GM12801 (cell line): ENCODE results near the gene COQ7.

Experiments
- TF ChIP-seq, protein P1 (sequence below): IDR thresholded peaks from one replicate; pipeline ENCODE4 v1.5.1; 2011; ENCODE audit warnings: control low read depth; ENCODE audit not compliant: insufficient read length; ENCODE audit errors: extremely low read depth

COQ7 gene

DNA sequence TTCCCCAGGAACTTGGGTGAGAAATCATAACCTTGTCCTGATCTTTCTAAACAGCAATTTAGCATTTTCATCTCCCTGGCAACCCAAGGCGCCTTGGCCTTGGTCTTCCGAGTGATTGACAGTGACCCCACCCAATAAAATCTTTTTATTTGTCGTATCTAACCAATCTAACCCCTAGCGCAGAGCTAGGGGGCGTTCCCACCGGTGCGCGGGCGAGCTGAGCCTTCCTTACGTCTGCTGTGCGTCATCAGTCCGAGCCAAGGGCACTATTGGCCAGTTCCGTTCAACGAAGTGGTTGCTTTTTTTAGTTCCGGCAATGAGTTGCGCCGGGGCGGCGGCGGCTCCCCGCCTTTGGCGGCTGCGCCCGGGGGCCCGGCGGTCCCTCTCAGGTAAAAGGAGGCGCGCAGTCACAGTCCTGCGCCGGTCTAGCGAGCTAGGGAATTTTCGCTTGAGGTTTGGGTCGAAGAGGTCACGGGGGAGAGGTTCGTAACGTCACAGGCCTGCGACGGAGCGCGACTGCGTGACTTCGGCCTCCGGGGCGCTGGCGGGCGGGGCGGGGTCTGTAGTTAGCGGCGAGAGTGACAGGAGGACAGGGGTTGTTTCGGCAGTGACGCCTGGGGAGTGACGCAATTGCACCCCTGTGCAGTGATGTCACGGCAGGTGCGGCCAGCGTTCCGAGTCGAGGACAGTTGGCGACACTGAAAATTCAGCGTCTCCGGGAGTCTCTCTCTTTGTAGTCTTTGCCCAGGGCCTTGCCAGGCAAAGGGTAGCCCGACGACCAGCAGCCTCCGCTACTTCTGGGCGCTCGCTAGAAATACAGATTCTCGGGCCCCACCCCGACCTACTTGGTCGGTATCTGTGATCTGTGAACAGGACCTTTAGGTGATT lies at the start of gene COQ7:
COQ7 (plus strand) TSS at position 266 of the 888 bp plus-strand sequence; CDS start at position 317, 51 bp downstream.
- TF ChIP-seq, protein P1, sequence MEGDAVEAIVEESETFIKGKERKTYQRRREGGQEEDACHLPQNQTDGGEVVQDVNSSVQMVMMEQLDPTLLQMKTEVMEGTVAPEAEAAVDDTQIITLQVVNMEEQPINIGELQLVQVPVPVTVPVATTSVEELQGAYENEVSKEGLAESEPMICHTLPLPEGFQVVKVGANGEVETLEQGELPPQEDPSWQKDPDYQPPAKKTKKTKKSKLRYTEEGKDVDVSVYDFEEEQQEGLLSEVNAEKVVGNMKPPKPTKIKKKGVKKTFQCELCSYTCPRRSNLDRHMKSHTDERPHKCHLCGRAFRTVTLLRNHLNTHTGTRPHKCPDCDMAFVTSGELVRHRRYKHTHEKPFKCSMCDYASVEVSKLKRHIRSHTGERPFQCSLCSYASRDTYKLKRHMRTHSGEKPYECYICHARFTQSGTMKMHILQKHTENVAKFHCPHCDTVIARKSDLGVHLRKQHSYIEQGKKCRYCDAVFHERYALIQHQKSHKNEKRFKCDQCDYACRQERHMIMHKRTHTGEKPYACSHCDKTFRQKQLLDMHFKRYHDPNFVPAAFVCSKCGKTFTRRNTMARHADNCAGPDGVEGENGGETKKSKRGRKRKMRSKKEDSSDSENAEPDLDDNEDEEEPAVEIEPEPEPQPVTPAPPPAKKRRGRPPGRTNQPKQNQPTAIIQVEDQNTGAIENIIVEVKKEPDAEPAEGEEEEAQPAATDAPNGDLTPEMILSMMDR, result no peak

DNA sequence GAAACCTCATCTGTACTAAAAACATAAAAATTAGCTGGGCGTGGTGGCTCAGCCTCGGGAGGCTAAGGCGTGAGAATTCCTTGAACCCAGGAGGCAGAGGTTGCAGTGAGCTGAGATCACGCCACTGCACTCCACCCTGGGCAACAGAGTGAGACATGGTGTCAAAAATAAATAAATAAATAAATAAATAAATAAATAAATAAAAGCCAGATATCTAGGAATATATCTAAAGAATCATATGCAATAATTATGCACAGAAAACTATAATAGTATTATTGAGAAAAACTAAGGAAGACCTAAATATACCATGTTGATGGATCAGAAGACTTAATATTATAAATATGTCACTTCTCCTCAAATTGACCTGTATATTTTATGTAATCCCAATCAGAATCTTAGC lies 46.7 kb upstream of the COQ7 start:
- TF ChIP-seq, protein P1, result no peak

DNA sequence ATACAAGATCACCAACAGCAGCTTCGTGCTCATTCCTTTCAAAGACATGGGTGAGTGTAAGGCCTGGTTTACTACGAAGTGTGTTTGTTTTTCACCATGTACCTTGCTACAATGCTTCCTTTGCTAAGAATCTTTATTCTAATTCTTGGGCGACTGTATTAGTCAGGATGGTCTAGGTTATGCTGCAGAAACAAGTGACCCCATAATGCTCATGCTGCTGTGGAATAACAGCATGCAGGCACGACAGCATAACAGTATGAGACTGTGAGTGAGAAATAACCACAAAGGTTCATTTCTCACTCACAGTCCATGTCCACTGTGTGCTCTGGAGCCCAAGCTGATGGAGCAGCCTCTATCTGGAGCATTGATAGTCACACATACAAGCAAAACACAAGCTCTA lies 45.7 kb upstream of the COQ7 start:
- TF ChIP-seq, protein P1, result no peak

DNA sequence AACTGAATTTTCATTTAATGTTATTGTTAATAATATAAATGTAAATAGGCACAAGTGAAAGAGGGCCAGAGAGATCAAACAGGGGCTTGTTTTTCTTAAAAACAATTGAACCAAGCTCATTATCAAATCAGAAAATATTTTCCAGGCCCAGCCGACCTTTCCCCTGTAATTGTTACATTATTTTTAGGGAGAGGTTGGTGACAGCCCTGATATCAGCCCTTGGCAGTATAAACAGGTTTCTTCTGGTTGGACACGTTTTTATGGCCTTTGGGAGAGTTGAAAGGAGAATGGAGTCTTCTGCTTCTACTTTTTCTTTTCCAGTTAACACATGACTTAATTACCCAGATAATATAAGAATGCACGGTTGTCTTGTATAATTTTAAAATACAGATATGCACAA lies 40.0 kb upstream of the COQ7 start:
- TF ChIP-seq, protein P1, result no peak

DNA sequence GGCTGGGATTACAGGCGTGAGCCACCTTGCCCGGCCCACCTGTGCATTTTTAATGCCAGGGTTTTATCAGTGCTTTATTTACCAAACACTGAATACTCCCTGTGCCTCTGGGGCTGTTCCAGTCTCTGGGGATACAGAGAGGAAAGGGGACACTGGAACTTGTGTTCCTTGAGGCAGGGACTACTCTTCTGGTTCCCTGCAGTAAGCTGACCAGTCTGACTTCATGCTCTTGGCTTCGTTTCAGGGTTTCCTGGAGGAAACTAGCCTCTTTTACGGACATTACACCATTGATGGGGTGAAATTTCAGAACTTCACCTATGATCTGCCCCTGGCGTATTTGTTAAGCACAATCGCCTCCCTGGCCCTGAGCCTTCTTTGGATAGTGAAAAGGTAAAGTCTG lies 37.4 kb upstream of the COQ7 start:
- TF ChIP-seq, protein P1, result no peak

DNA sequence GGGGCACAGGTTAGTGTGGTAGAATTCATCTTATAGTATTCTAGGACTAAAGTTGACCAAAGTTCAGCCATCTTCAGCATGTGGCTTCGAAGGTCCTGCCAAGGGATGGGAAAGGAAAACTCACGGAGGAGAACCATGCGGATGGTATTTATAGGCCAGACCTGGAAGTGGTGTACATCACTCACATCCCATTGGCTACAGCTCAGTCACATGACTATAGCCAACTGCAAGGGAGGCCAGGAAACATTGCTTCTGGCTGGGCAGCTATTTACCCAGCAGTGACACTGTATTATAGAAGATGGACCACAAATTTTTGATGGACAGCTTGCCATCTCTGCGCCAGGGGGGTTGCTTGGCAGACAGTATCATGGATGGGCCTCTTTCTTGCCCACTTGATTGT lies 35.7 kb upstream of the COQ7 start:
- TF ChIP-seq, protein P1, result no peak

DNA sequence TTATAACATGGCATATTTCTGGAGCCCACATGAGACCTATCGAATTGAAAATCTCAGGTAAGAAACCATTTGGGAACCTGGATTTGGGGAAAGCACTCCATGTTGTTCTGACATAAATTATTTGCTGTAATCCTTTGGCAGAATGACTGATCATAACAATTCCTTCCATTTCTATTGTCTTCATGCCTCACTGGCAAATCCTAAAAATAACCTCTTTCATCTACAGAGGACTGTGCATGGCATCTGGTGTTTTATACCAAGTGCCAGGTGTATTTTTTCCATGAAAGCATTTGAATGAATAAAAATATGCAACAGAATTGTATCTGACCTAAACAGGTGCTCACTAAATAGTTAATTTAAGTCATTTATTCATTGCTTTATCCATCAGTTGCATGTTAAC lies 33.7 kb upstream of the COQ7 start:
- TF ChIP-seq, protein P1, result no peak
